ENCODE measurements around the gene BACE2. TPM values are rescaled to one million over a fixed set of nuclear protein-coding genes. Genes with fewer than 3 reads are reported as not detected.
A peak's percentile ranks its signal among the peaks of the same experiment; 100 is the strongest.

Gene BACE2
- total and polyA plus RNA-seq, 2 of the 13 experiments (the other 11 are each of a cell fraction or from before 2014, with no cell fraction given): 0.07 to 0.11 TPM

- TF ChIP-seq ZNF225 (CRISPR knock-in tag; IDR thresholded peaks at IDR 0.05): 0 out of 2 replicates have a peak, but pooled peaks have one; percentile 38
- peak; percentile 41 for TF ChIP-seq HOXA3 (CRISPR knock-in tag; IDR thresholded peaks at IDR 0.05)
- no peak for TF ChIP-seq PRMT3 (CRISPR knock-in tag; IDR thresholded peaks at IDR 0.05; ENCODE audit: borderline replicate concordance, low read depth)
- no peak for TF ChIP-seq ZFP36L1 (CRISPR knock-in tag; IDR thresholded peaks at IDR 0.05)
- no peak for TF ChIP-seq SP4 (CRISPR knock-in tag; IDR thresholded peaks at IDR 0.05)
- TF ChIP-seq HOXA5 (CRISPR knock-in tag; IDR thresholded peaks at IDR 0.05): peak; percentile 30; the same call in 1 of the 2 replicates
- TF ChIP-seq ZNF124 (CRISPR knock-in tag; IDR thresholded peaks at IDR 0.05): no peak
- TF ChIP-seq DMAP1 (CRISPR knock-in tag; IDR thresholded peaks at IDR 0.05): no peak
- peak; percentile 38; the same call in 1 of the 2 replicates for TF ChIP-seq ZFP91 (CRISPR knock-in tag; IDR thresholded peaks at IDR 0.05; ENCODE audit: borderline replicate concordance)
- TF ChIP-seq ZNF609 (CRISPR knock-in tag; IDR thresholded peaks at IDR 0.05; ENCODE audit: borderline replicate concordance): 0 out of 2 replicates have a peak, but pooled peaks have one; percentile 16
- no peak for TF ChIP-seq STAT5B (CRISPR knock-in tag; IDR thresholded peaks at IDR 0.05)
- peak; percentile 20; the same call in 1 of the 2 replicates for TF ChIP-seq ZNF574 (CRISPR knock-in tag; IDR thresholded peaks at IDR 0.05)
- TF ChIP-seq NFE2L1 (CRISPR knock-in tag; IDR thresholded peaks at IDR 0.05; ENCODE audit: borderline replicate concordance): no peak
- TF ChIP-seq RFX3 (CRISPR knock-in tag; IDR thresholded peaks at IDR 0.05): no peak
- TF ChIP-seq ZNF704 (CRISPR knock-in tag; IDR thresholded peaks at IDR 0.05; ENCODE audit: borderline replicate concordance): no peak
- TF ChIP-seq STAG1 (CRISPR knock-in tag; IDR thresholded peaks at IDR 0.05): no peak
- peak; percentile 25; the same call in 1 of the 2 replicates for TF ChIP-seq NFKB2 (CRISPR knock-in tag; IDR thresholded peaks at IDR 0.05; ENCODE audit: borderline replicate concordance)
- TF ChIP-seq LCORL (IDR thresholded peaks at IDR 0.05): no peak
- 0 out of 2 replicates have a peak, but pooled peaks have one; percentile 27 for TF ChIP-seq LCORL (CRISPR knock-in tag; IDR thresholded peaks at IDR 0.05)
Measured at GRCh38 chr21:41316200-41317062, 148.5 kb downstream of the BACE2 start, which contains the start of gene FAM3B (continued).
